ENCODE results near the gene WSCD2. TPM values are rescaled to one million over a fixed set of nuclear protein-coding genes. Genes with fewer than 3 reads are reported as not detected.

Gene WSCD2
- total RNA-seq, 1 experiment from 2014 or later, result not detected

GRCh38 chr12:108252523-108252922 lies 123.4 kb downstream of the WSCD2 start:
- Histone ChIP-seq H3K36me3 (ENCODE audit: control insufficient read depth, insufficient read depth, low read length) (no peaks in the 10 kb centered on the region), H3K4me1 (no peaks in the 10 kb centered on the region), H3K9me3 (no peaks in the 10 kb centered on the region), H3K4me3 (ENCODE audit: low read depth, low read length) (no peak overlapping the region), H3K27me3 (replicated peaks; ENCODE audit: control insufficient read depth, insufficient read depth, low read length) (no peaks in the 10 kb centered on the region; the same call in 1 of the 2 replicates)
- no peak for TF ChIP-seq CTCF (IDR thresholded peaks at IDR 0.05; ENCODE audit: insufficient read depth in 1 of 2, low read depth in 1 of 2, low read length in 1 of 2, severe bottlenecking in 1 of 2, unreplicated experiment in 1 of 2)
- Mint-ChIP-seq H3K4me3 (ENCODE audit: unreplicated experiment) (no peak overlapping the region), H3K4me1 (ENCODE audit: low read depth, unreplicated experiment) (peaks cover 10% of the 10 kb centered on the region), H3K9me3 (ENCODE audit: unreplicated experiment) (no peaks in the 10 kb centered on the region), H3K27me3 (ENCODE audit: insufficient read depth, unreplicated experiment) (peaks cover 35% of the 10 kb centered on the region), H3K27ac (ENCODE audit: unreplicated experiment) (no peak overlapping the region), H3K36me3 (ENCODE audit: insufficient read depth, unreplicated experiment) (no peaks in the 10 kb centered on the region)
- CTCF ChIA-PET, result no interaction called here
- no peak for DNase-seq
- no TSS peak for BruUV-seq (replicated peaks)
- POLR2A ChIA-PET, result no interaction called here
- intact Hi-C loops (cut with micrococcal nuclease; ENCODE audit: unreplicated experiment), result no loop called here

- ChIA-PET CTCF (no interaction called here), POLR2A (no interaction called here)
- no peak for DNase-seq
- Histone ChIP-seq H3K36me3 (ENCODE audit: control insufficient read depth, insufficient read depth, low read length) (no peaks in the 10 kb centered on the region), H3K4me1 (no peaks in the 10 kb centered on the region), H3K27me3 (replicated peaks; ENCODE audit: control insufficient read depth, insufficient read depth, low read length) (no peaks in the 10 kb centered on the region; the same call in 1 of the 2 replicates), H3K9me3 (no peaks in the 10 kb centered on the region), H3K4me3 (ENCODE audit: low read depth, low read length) (no peak overlapping the region)
- no peaks in the 10 kb centered on the region for H3K36me3 Mint-ChIP-seq (ENCODE audit: insufficient read depth, unreplicated experiment)
- no TSS peak for BruUV-seq (replicated peaks)
- no peaks in the 10 kb centered on the region for H3K9me3 Mint-ChIP-seq (ENCODE audit: unreplicated experiment)
- H3K27ac Mint-ChIP-seq (ENCODE audit: unreplicated experiment), result no peak overlapping the region
- no peak overlapping the region for H3K4me3 Mint-ChIP-seq (ENCODE audit: unreplicated experiment)
- no peak for TF ChIP-seq CTCF (IDR thresholded peaks at IDR 0.05; ENCODE audit: insufficient read depth in 1 of 2, low read depth in 1 of 2, low read length in 1 of 2, severe bottlenecking in 1 of 2, unreplicated experiment in 1 of 2)
- peaks cover 10% of the 10 kb centered on the region for H3K4me1 Mint-ChIP-seq (ENCODE audit: low read depth, unreplicated experiment)
- intact Hi-C loops (cut with micrococcal nuclease; ENCODE audit: unreplicated experiment), result no loop called here
- H3K27me3 Mint-ChIP-seq (ENCODE audit: insufficient read depth, unreplicated experiment), result peaks cover 32% of the 10 kb centered on the region
Observed at GRCh38 chr12:108253540-108253939, 124.5 kb downstream of the WSCD2 start.

GRCh38 chr12:108254030-108254429 lies 124.9 kb downstream of the WSCD2 start:
- Mint-ChIP-seq H3K4me3 (ENCODE audit: unreplicated experiment) (no peak overlapping the region), H3K27me3 (ENCODE audit: insufficient read depth, unreplicated experiment) (peaks cover 32% of the 10 kb centered on the region), H3K4me1 (ENCODE audit: low read depth, unreplicated experiment) (peaks cover 10% of the 10 kb centered on the region), H3K36me3 (ENCODE audit: insufficient read depth, unreplicated experiment) (no peaks in the 10 kb centered on the region), H3K27ac (ENCODE audit: unreplicated experiment) (no peak overlapping the region), H3K9me3 (ENCODE audit: unreplicated experiment) (no peaks in the 10 kb centered on the region)
- Histone ChIP-seq H3K27me3 (replicated peaks; ENCODE audit: control insufficient read depth, insufficient read depth, low read length) (no peaks in the 10 kb centered on the region; the same call in 1 of the 2 replicates), H3K4me1 (no peaks in the 10 kb centered on the region), H3K4me3 (ENCODE audit: low read depth, low read length) (no peak overlapping the region), H3K36me3 (ENCODE audit: control insufficient read depth, insufficient read depth, low read length) (no peaks in the 10 kb centered on the region), H3K9me3 (no peaks in the 10 kb centered on the region)
- no TSS peak for BruUV-seq (replicated peaks)
- POLR2A ChIA-PET, result no interaction called here
- no peak for DNase-seq
- no peak for TF ChIP-seq CTCF (IDR thresholded peaks at IDR 0.05; ENCODE audit: insufficient read depth in 1 of 2, low read depth in 1 of 2, low read length in 1 of 2, severe bottlenecking in 1 of 2, unreplicated experiment in 1 of 2)
- CTCF ChIA-PET, result no interaction called here
- intact Hi-C loops (cut with micrococcal nuclease; ENCODE audit: unreplicated experiment), result no loop called here
